GM18517 (cell line): ENCODE data around the gene VAMP4.
"Not testable (repeated sequence)": the region's sequence is repeated elsewhere in the genome, so short reads cannot be mapped to it uniquely, and the experiment has no call there.

Experiments used
- ATAC-seq: cut with Tn5 transposase; IDR thresholded peaks from one replicate; pipeline ENCODE4 v1.9.1; 2021; ENCODE audit warnings: mild to moderate bottlenecking, moderate library complexity; ENCODE audit not compliant: unreplicated experiment

The VAMP4 gene

GRCh38 chr1:171702598-171702997 is 39.3 kb downstream of the VAMP4 start:
- no peak for ATAC-seq

GRCh38 chr1:171699531-171699930 is 42.3 kb downstream of the VAMP4 start:
- no peak for ATAC-seq

GRCh38 chr1:171695772-171696171 is 46.1 kb downstream of the VAMP4 start:
- ATAC-seq: not testable (repeated sequence)

- not testable (repeated sequence) for ATAC-seq
These were observed 48.3 kb downstream of the VAMP4 start for GRCh38 chr1:171693541-171693940.

- no peak for ATAC-seq
These were observed 58.0 kb downstream of the VAMP4 start for GRCh38 chr1:171683870-171684269.

GRCh38 chr1:171680339-171680738 is 61.5 kb downstream of the VAMP4 start:
- ATAC-seq: no peak

GRCh38 chr1:171676823-171677222 is 65.0 kb downstream of the VAMP4 start:
- no peak for ATAC-seq

GRCh38 chr1:171674431-171675405 is 67.1 kb downstream of the VAMP4 start:
- no peak for ATAC-seq

- ATAC-seq: no peak
These were observed 71.1 kb downstream of the VAMP4 start for GRCh38 chr1:171670739-171671138.

- no peak for ATAC-seq
These were observed 73.5 kb downstream of the VAMP4 start for GRCh38 chr1:171668372-171668771.

GRCh38 chr1:171666114-171666769 is 75.6 kb downstream of the VAMP4 start:
- ATAC-seq: no peak

- no peak for ATAC-seq
These were observed 76.9 kb downstream of the VAMP4 start for GRCh38 chr1:171664976-171665375.

- no peak for ATAC-seq
These were observed 77.8 kb downstream of the VAMP4 start for GRCh38 chr1:171663854-171664575.

GRCh38 chr1:171663036-171663853 is 78.6 kb downstream of the VAMP4 start:
- ATAC-seq: no peak

GRCh38 chr1:171661076-171661650 is 80.7 kb downstream of the VAMP4 start:
- ATAC-seq: no peak

GRCh38 chr1:171656206-171656605 is 85.7 kb downstream of the VAMP4 start:
- ATAC-seq: not testable (repeated sequence)

- no peak for ATAC-seq
These were observed 86.1 kb downstream of the VAMP4 start for GRCh38 chr1:171655746-171656116.

- no peak for ATAC-seq
These were observed 86.7 kb downstream of the VAMP4 start for GRCh38 chr1:171654942-171655745.

- ATAC-seq: no peak
These were observed 87.5 kb downstream of the VAMP4 start for GRCh38 chr1:171654201-171654941.
